GM18909 (cell line): ENCODE results near the gene APOC1.
"Not testable (repeated sequence)": the region's sequence is repeated elsewhere in the genome, so short reads cannot be mapped to it uniquely, and the experiment has no call there.

Source experiments
- ATAC-seq: cut with Tn5 transposase; IDR thresholded peaks from one replicate; pipeline ENCODE4 v1.9.1; 2021; ENCODE audit warnings: mild to moderate bottlenecking; ENCODE audit not compliant: unreplicated experiment, poor library complexity

The APOC1 gene

DNA sequence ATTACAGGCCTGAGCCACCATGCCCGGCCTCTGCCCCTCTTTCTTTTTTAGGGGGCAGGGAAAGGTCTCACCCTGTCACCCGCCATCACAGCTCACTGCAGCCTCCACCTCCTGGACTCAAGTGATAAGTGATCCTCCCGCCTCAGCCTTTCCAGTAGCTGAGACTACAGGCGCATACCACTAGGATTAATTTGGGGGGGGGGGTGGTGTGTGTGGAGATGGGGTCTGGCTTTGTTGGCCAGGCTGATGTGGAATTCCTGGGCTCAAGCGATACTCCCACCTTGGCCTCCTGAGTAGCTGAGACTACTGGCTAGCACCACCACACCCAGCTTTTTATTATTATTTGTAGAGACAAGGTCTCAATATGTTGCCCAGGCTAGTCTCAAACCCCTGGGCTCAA lies 4.6 kb upstream of the APOC1 start:
- ATAC-seq = no peak

DNA sequence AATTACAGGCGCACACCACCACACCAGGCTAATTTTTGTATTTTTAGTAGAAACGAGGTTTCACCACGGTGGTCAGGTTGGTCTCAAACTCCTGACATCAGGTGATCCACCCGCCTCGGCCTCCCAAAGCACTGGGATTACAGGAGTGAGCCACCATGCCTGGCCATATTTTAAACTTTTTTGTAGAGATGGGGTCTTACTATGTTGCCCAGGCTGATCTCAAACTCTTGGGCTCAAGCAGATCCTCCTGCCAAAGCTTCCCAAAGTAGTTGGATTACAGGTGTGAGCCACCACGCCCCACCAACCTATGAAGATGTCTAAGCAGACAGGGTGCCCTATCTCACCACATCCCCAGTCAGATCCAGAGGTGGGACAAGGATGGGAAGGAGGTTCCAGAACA lies 2.5 kb upstream of the APOC1 start:
- ATAC-seq = not testable (repeated sequence)

DNA sequence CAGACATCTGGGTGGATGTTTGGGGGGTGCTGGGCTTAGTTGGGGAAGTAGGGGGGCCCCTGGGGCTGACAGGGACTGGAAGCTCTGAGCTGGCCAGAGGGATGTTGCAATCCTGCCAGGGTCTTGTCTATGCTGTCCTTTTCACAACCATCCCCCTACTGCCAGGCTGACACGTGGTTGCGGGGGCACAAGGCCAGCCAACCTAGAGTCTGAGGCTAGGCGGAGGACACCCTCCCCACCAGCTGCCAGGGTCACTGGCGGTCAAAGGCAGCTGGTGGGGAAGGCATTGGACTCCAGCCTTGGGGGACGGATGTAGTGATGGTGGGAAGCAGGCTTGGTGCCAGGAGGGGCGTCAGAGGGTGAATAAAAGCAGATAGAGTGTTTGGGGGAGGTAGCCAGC lies 1.6 kb upstream of the APOC1 start:
- no peak for ATAC-seq

DNA sequence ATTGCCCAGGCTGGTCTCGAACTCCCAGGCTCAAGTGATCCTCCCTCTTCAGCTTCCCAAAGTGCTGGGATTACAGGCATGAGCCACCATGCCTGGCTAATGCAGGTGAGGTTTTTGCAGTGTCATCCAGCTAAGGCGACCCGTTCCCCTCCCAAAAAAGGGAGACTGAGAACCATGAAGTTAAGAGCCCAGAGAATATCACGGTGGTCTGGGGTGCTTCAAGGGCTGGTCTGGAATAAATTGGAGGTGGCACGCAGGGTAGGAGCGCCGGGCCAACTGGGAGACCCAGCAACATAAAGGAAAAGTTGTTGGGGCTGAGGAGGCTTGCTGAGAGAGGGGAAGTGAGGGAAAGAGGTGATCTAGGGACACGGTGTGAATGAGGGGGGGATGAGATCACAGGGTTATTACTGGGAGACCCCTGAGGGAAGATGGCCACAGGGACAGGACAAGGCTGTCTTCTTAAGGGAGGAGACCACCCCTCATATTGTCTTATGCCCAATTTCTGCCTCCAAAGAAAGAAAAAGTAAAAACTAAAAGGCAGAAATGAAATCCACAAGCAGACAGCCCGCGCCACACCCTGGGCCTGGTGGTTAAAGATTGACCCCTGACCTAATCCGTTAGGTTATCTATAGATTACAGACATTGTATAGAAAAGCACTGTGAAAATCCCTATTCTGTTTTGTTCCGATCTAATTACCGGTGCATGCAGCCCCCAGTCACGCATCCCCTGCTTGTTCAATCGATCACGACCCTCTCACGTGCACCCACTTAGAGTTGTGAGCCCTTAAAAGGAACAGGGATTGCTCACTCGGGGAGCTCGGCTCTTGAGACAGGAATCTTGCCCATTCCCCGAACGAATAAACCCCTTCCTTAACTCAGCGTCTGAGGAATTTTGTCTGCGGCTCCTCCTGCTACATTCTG lies 636 bp upstream of the APOC1 start:
- ATAC-seq = not testable (repeated sequence)

DNA sequence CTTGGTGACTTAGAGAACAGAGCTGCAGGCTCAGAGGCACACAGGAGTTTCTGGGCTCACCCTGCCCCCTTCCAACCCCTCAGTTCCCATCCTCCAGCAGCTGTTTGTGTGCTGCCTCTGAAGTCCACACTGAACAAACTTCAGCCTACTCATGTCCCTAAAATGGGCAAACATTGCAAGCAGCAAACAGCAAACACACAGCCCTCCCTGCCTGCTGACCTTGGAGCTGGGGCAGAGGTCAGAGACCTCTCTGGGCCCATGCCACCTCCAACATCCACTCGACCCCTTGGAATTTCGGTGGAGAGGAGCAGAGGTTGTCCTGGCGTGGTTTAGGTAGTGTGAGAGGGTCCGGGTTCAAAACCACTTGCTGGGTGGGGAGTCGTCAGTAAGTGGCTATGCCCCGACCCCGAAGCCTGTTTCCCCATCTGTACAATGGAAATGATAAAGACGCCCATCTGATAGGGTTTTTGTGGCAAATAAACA lies 9.9 kb downstream of the APOC1 start:
- no peak for ATAC-seq

DNA sequence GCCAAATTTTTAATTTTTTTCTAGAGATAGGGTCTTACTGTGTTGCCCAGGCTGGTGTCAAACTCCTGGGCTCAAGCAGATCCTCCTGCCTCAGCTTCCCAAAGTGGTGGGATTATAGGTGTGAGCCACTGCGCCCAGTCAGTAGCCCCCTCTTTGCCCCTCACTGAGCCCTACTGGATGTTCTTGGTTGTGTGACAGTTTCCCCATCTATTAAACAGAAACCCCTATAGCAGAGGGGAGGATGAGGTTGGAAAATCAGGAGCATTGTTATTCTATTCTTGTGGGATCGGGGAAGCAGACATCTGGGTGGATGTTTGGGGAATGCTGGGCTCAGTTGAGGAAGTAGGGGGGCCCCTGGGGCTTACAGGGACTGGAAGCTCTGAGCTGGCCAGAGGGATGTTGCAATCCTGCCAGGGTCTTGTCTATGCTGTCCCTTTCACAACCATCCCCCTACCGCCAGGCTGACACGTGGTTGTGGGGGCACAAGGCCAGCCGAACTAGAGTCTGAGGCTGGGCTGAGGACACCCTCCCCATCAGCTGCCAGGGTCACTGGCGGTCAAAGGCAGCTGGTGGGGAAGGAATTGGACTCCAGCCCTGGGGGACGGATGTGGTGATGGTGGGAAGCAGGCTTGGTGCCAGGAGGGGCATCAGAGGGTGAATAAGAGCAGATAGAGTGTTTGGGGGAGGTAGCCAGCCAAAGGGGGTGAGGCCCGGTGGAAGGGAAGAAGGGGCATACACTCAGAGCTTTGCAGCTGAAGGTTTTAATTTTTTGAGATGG lies 10.9 kb downstream of the APOC1 start:
- no peak for ATAC-seq

DNA sequence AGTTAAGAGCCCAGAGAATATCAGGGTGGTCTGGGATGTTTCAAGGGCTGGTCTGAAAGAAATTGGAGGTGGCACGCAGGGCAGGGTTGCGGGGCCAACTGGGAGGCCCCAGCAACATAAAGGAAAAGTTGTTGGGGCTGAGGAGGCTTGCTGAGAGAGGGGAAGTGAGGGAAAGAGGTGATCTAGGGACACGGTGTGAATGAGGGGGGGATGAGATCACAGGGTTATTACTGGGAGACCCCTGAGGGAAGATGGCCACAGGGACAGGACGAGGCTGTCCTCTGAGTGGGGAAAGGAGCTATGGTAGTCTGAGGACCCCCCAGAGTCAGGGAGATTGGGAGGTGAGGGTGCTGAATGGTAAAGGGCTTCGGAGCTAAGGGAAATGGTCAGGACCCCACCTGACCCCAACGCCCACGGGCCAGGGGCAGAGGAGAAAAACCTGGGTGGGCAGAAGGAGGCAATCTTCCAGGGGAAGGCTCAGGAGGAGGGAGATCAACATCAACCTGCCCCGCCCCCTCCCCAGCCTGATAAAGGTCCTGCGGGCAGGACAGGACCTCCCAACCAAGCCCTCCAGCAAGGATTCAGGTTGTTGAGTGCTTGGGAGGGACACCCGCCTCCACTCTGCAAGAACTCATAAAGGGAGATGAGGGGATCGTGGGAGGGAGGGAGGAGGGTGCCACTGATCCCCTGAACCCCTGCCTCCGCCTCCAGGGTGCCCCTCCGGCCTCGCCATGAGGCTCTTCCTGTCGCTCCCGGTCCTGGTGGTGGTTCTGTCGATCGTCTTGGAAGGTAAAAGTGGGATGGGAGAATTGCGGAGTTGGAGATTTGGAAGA lies 12.1 kb downstream of the APOC1 start:
- not testable (repeated sequence) for ATAC-seq

DNA sequence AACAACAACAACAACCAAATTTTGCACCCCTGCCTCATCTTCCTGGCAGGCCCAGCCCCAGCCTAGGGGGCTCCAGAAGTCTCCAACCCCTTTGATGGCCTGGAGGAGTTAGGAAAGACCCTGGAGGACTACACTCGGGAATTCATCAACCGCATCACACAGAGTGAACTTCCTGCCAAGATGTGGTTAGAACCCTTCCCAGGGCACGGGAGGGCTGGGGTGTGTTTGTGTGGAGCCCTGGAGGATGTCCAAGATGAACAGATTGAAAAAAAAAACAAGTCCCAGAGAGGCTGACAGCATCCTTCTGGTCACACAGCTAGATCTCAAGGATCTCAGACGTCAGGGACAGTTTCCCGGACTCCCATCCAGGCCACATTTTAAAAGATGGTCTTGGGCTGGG lies 13.3 kb downstream of the APOC1 start:
- no peak for ATAC-seq

DNA sequence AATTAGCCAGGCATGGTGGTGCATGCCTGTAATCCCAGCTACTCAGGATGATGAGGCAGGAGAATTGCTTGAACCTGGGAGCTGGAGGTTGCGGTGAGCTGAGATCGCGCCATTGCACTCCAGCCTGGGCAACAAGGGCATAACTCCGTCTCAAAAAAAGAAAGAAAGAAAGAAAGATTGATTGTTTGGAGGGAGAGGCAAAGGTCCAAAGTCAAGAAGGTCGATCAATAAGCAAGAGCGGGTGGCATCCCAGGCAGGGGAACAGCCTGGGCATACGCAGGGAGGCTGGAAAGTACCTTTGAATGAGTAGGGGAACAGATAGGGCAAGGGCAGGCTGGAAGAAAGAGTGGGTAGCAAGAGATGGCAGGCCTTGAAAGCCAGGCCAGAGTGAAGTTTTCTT lies 15.7 kb downstream of the APOC1 start:
- no peak for ATAC-seq

DNA sequence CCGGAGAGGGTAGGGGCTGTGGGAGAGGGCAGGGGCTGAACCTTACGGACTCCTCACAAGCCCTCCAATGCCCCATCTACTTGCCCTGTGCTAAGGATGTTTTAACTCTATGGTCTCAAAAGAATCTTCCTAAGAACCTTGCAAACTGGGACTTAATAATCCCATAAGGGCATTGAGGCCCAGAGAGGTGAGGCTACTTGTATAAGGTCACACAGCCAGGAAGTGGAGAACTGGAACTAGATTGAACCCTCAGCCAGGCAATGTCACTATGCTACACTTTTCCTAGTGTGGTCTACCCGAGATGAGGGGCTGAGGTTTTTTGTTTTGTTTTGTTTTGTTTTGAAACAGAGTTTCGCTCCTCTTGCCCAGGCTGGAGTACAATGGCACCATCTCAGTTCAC lies 17.1 kb downstream of the APOC1 start:
- no peak for ATAC-seq

DNA sequence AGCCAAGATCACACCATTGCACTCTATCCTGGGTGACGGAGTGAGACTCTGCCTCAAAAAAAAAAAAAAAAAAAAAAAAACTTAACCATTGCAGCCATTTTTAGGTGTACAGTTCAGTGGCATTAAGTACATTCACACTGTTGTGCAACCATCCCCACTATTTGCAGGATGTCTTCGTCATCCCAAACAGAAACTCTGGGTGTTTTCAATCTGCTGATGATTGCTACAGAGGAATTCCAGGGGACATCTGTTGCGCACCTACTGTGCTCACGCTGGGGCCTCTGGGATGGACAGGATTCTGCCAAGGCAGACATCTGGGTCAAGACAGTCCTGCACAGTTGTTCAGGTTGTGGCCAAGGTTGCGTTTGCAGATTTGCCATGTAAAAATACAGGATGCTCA lies 25.3 kb downstream of the APOC1 start:
- no peak for ATAC-seq

DNA sequence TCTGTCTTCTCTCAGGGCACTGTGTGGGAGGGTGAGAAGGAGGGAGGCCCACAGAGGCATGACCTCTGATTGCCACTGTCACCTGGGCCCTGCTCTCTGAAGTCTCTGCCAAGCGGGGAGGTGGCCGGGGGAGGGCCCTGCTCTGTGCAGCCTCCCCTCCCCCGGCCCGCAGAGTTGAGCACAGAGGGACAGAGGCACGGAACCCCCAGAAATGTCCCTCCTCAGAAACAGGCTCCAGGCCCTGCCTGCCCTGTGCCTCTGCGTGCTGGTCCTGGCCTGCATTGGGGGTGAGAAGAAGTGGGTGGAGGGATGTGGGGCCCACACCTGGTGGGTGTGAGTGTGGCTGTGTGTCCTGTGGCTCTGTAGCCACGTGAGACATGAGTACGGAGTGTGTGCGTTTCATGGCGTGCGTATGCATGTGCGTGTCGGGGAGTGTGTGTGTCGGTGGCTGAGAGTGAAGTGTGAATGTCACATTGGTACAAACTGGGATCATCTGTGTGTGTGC lies 27.7 kb downstream of the APOC1 start, which contains the start of gene APOC4:
TSS of gene APOC4 (plus strand) at position 171 of the 505 bp plus-strand sequence. CDS start at position 212, 41 bp downstream.
- ATAC-seq = no peak

DNA sequence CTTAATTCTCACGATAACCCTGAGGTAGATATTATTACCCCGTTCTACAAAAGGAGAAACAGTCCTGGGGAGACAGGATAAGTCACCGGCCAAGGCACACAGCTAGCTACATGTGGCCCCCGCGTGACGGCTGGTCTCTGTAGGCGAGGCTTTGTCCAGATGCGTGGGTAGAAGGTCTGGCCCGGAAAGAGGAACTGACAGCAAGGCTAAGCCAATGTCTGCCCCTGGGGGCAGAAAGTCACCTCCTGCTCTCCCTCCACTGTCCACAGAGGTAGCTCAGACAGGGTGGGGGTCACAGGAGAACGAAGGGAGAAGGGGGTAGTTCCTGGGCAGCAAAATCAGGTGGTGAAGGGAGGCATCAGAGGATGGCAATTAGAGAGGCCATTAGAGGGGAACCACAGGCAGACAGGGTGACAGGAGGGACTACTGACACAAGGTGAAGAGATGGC lies 29.4 kb downstream of the APOC1 start:
- ATAC-seq = peak; percentile 57

DNA sequence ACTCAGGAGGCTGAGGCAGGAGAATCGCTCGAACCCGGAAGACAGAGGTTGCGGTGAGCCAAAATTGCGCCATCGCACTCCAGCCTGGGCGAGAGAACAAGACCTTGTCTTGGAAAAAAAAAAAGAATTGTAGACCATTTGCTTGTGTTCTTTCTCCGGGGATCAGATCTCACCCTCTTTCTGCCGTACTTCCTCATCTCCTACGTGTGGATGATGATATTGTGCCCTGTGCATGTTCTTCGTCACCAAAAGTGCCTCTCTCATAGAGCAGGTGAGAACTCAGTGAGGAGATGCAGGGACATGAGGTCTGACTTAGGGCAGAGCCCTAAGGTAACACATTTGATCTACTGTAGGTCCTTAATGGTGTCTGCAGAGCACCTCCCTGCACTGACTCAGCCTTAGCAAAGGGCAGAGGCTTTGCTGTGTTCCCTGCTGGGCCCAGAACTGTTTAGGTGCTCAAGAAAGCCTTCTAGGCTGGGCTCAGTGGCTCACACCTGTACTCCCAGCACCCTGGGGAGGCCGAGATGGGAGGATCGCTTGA lies 32.7 kb downstream of the APOC1 start:
- no peak for ATAC-seq

DNA sequence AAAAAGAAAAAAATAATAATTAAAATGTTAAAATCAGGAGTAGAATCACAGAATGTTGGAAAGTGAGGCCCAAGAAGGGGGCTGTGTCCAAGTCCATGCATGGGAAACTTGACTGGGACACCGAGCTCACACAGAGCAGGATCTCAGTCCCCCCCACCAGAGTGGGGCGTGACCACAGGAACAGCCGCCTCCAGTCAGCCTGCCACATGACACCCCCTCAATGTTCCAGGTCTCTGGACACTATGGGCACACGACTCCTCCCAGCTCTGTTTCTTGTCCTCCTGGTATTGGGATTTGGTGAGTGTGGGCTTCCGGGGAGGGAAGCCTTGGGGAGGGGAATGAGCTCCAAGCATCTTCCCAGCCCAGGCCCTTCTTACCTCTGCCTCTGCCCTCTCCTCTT lies 33.8 kb downstream of the APOC1 start:
- ATAC-seq = no peak

DNA sequence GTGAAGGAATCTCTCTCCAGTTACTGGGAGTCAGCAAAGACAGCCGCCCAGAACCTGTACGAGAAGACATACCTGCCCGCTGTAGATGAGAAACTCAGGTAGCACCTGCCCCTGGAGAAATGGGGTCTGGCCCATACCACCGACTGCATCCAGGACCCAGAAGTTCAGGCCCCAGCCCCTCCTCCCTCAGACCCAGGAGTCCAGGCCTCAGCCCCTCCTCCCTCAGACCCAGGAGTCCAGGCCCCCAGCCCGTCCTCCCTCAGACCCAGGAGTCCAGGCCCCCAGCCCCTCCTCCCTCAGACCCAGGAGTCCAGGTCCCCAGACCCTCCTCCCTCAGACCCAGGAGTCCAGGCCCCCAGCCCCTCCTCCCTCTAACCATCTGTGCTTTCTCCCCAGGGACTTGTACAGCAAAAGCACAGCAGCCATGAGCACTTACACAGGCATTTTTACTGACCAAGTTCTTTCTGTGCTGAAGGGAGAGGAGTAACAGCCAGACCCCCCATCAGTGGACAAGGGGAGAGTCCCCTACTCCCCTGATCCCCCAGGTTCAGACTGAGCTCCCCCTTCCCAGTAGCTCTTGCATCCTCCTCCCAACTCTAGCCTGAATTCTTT lies 34.5 kb downstream of the APOC1 start:
- no peak for ATAC-seq

DNA sequence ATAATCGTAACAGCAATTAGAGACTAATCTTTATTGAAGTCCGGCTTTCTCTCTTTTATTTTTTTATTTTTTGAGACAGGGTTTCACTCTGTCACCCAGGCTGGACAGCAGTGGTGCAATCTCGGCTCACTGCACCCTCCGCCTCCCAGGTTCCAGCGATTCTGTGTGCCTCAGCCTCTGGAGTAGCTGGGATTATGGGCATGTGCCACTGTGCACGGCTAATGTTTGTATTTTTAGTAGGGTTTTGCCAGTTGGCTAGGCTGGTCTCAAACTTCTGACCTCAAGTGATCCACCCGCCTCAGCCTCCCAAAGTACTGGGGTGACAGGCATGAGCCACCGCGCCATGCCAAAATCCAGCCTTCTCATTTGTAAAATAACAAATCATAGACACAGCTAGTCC lies 35.1 kb downstream of the APOC1 start:
- no peak for ATAC-seq

DNA sequence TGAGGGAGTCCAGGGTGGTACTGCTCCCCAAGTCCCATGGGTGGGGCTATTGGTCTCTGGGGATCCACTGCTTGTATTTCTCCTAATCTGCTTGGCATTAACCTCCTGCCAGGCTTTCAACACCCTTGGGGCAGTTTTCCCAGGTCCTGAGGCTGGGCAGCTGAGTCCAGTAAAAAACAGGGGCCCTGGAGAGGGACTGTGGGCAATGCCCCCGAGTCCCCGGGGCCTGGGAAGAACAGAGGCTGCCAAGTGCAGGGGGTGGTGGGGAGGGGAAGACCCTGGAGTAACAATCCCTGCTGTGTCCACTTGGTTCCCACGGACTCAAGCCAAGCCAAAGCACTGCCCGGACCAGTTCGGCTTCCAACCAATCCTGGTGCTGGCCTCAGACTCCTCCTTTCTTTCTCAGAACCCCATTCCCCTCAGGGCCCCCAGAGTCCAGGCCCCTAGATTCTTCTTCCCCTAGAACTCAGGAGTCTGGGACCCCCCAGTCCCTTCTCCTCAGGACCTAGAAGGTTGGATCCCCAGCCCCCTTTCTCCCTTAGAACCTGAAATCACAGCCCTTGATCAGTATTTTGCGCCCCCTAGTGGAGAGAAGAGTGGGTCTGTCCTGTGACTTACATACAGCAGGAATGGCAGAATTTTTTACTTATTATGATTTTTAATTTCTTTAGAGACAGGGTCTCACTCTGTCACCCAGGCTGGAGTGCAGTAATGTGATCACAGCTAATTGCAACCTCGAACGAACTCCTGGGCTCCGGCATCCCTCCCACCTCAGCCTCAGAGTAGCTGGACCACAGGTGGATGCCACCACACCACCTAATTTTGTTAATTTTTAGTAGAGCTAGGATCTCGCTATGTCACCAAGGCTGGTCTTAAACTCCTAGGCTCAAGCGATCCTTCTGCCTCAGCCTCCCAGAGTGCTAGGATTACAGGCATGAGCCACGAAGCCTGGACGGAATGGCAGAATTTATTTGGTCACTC lies 37.1 kb downstream of the APOC1 start:
- ATAC-seq = no peak
